Measurements from ENCODE around the gene HS3ST1. TPM values are rescaled to one million over a fixed set of nuclear protein-coding genes. Genes with fewer than 3 reads are reported as not detected.

Gene HS3ST1
- polyA plus RNA-seq, 2 donors = 2.6 to 14.5 TPM

DNA sequence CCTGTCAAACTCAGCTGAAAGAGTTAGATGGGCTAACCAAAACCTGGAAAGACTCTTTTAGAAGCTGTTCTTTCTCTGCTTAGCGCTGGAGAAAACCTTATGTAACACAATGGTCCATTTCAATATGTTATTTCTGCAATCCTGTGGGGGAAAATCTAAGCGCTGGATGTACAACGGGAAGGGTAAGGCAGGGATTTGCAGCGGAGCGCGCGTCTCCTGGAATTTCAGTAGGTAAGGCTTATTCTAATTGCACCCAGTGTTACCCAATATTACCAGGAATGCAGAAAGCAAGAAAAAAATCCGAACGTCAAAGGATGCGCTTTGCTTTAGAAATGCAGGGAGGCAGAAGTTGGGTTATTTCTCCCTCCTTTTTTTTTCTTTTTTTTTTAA is 2.0 kb downstream of the HS3ST1 start:
- H3K27ac ChIP-seq (ENCODE audit: low read depth in 2 of 2, low read length in 1 of 2) = no peak overlapping the region
- no peaks in the 10 kb centered on the region for H3K27me3 ChIP-seq (ENCODE audit: control insufficient read depth in 1 of 2, insufficient read depth in 2 of 2, low read length in 2 of 2)
- 35 to 47% methylated on average over 10 of the region's 10 CpGs for WGBS, 2 donors
- H3K9me3 ChIP-seq (ENCODE audit: control insufficient read depth in 2 of 2, insufficient read depth in 1 of 2, low read depth in 1 of 2, low read length in 1 of 2) = no peaks in the 10 kb centered on the region
- H3K4me1 ChIP-seq (ENCODE audit: control insufficient read depth in 2 of 2, insufficient read depth in 2 of 2, low read length in 1 of 2) = peaks cover 0 to 5% of the 10 kb centered on the region in 2 donors
- H3K4me3 ChIP-seq (ENCODE audit: low read depth in 1 of 2, low read length in 2 of 2) = peak overlapping the region; percentile 7 to 76
- no peaks in the 10 kb centered on the region for H3K36me3 ChIP-seq (ENCODE audit: control insufficient read depth in 2 of 2, insufficient read depth in 2 of 2, low read length in 1 of 2)

- Histone ChIP-seq H3K36me3 (ENCODE audit: control insufficient read depth in 2 of 2, insufficient read depth in 2 of 2, low read length in 1 of 2) (no peaks in the 10 kb centered on the region), H3K9me3 (ENCODE audit: control insufficient read depth in 2 of 2, insufficient read depth in 1 of 2, low read depth in 1 of 2, low read length in 1 of 2) (no peaks in the 10 kb centered on the region), H3K4me3 (ENCODE audit: low read depth in 1 of 2, low read length in 2 of 2) (peak overlapping the region in 1 of 2 donors; percentile 76), H3K4me1 (ENCODE audit: control insufficient read depth in 2 of 2, insufficient read depth in 2 of 2, low read length in 1 of 2) (peaks cover 0 to 5% of the 10 kb centered on the region in 2 donors), H3K27me3 (ENCODE audit: control insufficient read depth in 1 of 2, insufficient read depth in 2 of 2, low read length in 2 of 2) (no peaks in the 10 kb centered on the region), H3K27ac (ENCODE audit: low read depth in 2 of 2, low read length in 1 of 2) (no peak overlapping the region)
- WGBS, 2 donors = 77 to 83% methylated on average over 3 of the region's 3 CpGs
Observed at GRCh38 chr4:11426003-11426402, 2.7 kb downstream of the HS3ST1 start.

GRCh38 chr4:11424856-11425255 is 3.8 kb downstream of the HS3ST1 start:
- Histone ChIP-seq H3K27me3 (ENCODE audit: control insufficient read depth in 1 of 2, insufficient read depth in 2 of 2, low read length in 2 of 2) (no peaks in the 10 kb centered on the region), H3K27ac (ENCODE audit: low read depth in 2 of 2, low read length in 1 of 2) (no peak overlapping the region), H3K36me3 (ENCODE audit: control insufficient read depth in 2 of 2, insufficient read depth in 2 of 2, low read length in 1 of 2) (no peaks in the 10 kb centered on the region), H3K4me1 (ENCODE audit: control insufficient read depth in 2 of 2, insufficient read depth in 2 of 2, low read length in 1 of 2) (peaks cover 0 to 5% of the 10 kb centered on the region in 2 donors), H3K4me3 (ENCODE audit: low read depth in 1 of 2, low read length in 2 of 2) (no peak overlapping the region), H3K9me3 (ENCODE audit: control insufficient read depth in 2 of 2, insufficient read depth in 1 of 2, low read depth in 1 of 2, low read length in 1 of 2) (no peaks in the 10 kb centered on the region)
- WGBS, 2 donors = 78 to 82% methylated on average over 5 of the region's 5 CpGs

- WGBS, 2 donors = 44 to 52% methylated on average over 4 of the region's 4 CpGs
- H3K27ac ChIP-seq (ENCODE audit: low read depth in 2 of 2, low read length in 1 of 2) = no peak overlapping the region
- no peaks in the 10 kb centered on the region for H3K27me3 ChIP-seq (ENCODE audit: control insufficient read depth in 1 of 2, insufficient read depth in 2 of 2, low read length in 2 of 2)
Observed at GRCh38 chr4:11424000-11424399, 4.7 kb downstream of the HS3ST1 start.

DNA sequence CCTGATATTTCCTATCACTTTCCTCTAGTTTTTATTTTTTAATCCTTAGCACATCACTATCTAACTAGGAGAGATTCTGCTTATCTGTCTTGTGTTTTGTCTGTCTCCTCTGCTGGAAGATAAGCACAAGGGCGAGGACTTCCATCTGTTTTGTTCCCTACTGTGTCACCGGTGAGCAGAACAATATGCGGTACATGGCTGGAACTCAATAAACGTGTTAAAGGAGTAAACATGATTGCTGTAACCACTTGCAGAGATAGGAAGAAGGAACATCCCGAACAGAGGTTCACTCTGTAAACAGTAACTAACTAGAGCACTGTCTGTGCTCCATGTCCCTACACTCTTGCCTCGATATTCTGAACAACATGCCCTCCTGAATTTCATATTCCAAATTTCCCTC is 5.2 kb downstream of the HS3ST1 start:
- Histone ChIP-seq H3K27me3 (ENCODE audit: control insufficient read depth in 1 of 2, insufficient read depth in 2 of 2, low read length in 2 of 2) (no peaks in the 10 kb centered on the region), H3K36me3 (ENCODE audit: control insufficient read depth in 2 of 2, insufficient read depth in 2 of 2, low read length in 1 of 2) (no peaks in the 10 kb centered on the region), H3K4me1 (ENCODE audit: control insufficient read depth in 2 of 2, insufficient read depth in 2 of 2, low read length in 1 of 2) (peaks cover 0 to 5% of the 10 kb centered on the region in 2 donors), H3K27ac (ENCODE audit: low read depth in 2 of 2, low read length in 1 of 2) (no peak overlapping the region), H3K9me3 (ENCODE audit: control insufficient read depth in 2 of 2, insufficient read depth in 1 of 2, low read depth in 1 of 2, low read length in 1 of 2) (no peaks in the 10 kb centered on the region), H3K4me3 (ENCODE audit: low read depth in 1 of 2, low read length in 2 of 2) (no peak overlapping the region)
- WGBS, 2 donors = 53 to 62% methylated on average over 6 of the region's 6 CpGs

More at GRCh38 chr4:11424000-11424399, 4.7 kb downstream of the HS3ST1 start:
- H3K4me3 ChIP-seq (ENCODE audit: low read depth in 1 of 2, low read length in 2 of 2) = no peak overlapping the region
- H3K9me3 ChIP-seq (ENCODE audit: control insufficient read depth in 2 of 2, insufficient read depth in 1 of 2, low read depth in 1 of 2, low read length in 1 of 2) = no peaks in the 10 kb centered on the region
- H3K4me1 ChIP-seq (ENCODE audit: control insufficient read depth in 2 of 2, insufficient read depth in 2 of 2, low read length in 1 of 2) = peaks cover 0 to 5% of the 10 kb centered on the region in 2 donors
- no peaks in the 10 kb centered on the region for H3K36me3 ChIP-seq (ENCODE audit: control insufficient read depth in 2 of 2, insufficient read depth in 2 of 2, low read length in 1 of 2)

DNA sequence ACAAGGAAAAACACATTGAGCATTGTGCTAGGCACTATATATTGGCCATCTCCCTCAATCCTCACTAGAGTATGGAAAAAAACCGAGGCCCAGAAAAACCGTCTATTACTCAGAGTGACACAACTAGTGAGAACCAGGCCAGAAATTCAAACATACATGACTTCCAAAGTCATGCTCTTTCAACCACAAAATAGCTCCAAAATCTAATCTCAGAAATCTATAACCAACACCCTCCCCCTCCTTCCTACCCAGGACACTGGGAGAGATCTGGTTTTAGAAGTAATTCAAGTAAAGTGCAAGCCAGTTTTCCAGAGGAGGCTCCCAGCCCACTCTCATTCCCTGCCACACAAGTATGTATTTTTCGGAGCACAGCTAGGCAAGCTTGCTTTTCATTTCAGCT is 7.6 kb downstream of the HS3ST1 start:
- no peak overlapping the region for H3K4me3 ChIP-seq (ENCODE audit: low read depth in 1 of 2, low read length in 2 of 2)
- peaks cover 0 to 2% of the 10 kb centered on the region in 2 donors for H3K36me3 ChIP-seq (ENCODE audit: control insufficient read depth in 2 of 2, insufficient read depth in 2 of 2, low read length in 1 of 2)
- no peak overlapping the region for H3K27ac ChIP-seq (ENCODE audit: low read depth in 2 of 2, low read length in 1 of 2)
- peaks cover 0 to 5% of the 10 kb centered on the region in 2 donors for H3K4me1 ChIP-seq (ENCODE audit: control insufficient read depth in 2 of 2, insufficient read depth in 2 of 2, low read length in 1 of 2)
- WGBS, 2 donors = 75 to 84% methylated on average over 3 of the region's 3 CpGs
- no peaks in the 10 kb centered on the region for H3K9me3 ChIP-seq (ENCODE audit: control insufficient read depth in 2 of 2, insufficient read depth in 1 of 2, low read depth in 1 of 2, low read length in 1 of 2)
- no peaks in the 10 kb centered on the region for H3K27me3 ChIP-seq (ENCODE audit: control insufficient read depth in 1 of 2, insufficient read depth in 2 of 2, low read length in 2 of 2)

DNA sequence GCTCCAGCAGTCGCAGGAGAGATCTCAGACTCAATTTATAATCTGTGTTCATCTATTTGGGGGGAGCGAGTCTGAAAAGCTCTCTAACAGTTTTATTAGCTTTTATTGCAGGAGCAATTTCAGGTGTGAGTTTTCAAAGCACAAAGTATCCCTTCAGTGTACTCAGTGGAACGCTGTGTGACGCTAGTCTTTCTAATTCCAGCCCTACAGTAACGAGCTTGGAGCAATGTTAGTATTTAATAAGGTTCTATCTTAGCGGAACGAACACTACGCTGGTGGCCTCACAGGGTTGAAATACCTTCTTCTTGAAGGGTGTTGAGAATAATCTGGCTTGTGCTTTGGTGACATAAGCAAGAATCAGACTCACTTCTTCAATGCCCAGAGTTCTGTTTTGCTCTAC is 8.4 kb downstream of the HS3ST1 start:
- H3K9me3 ChIP-seq (ENCODE audit: control insufficient read depth in 2 of 2, insufficient read depth in 1 of 2, low read depth in 1 of 2, low read length in 1 of 2) = no peaks in the 10 kb centered on the region
- peaks cover 0 to 5% of the 10 kb centered on the region in 2 donors for H3K4me1 ChIP-seq (ENCODE audit: control insufficient read depth in 2 of 2, insufficient read depth in 2 of 2, low read length in 1 of 2)
- no peak overlapping the region for H3K27ac ChIP-seq (ENCODE audit: low read depth in 2 of 2, low read length in 1 of 2)
- no peaks in the 10 kb centered on the region for H3K27me3 ChIP-seq (ENCODE audit: control insufficient read depth in 1 of 2, insufficient read depth in 2 of 2, low read length in 2 of 2)
- 81 to 95% methylated on average over 8 of the region's 8 CpGs for WGBS, 2 donors
- peaks cover 0 to 2% of the 10 kb centered on the region in 2 donors for H3K36me3 ChIP-seq (ENCODE audit: control insufficient read depth in 2 of 2, insufficient read depth in 2 of 2, low read length in 1 of 2)
- no peak overlapping the region for H3K4me3 ChIP-seq (ENCODE audit: low read depth in 1 of 2, low read length in 2 of 2)

GRCh38 chr4:11418610-11419009 is 10.1 kb downstream of the HS3ST1 start:
- H3K27ac ChIP-seq (ENCODE audit: low read depth in 2 of 2, low read length in 1 of 2) = no peak overlapping the region
- no peaks in the 10 kb centered on the region for H3K27me3 ChIP-seq (ENCODE audit: control insufficient read depth in 1 of 2, insufficient read depth in 2 of 2, low read length in 2 of 2)
- no peaks in the 10 kb centered on the region for H3K9me3 ChIP-seq (ENCODE audit: control insufficient read depth in 2 of 2, insufficient read depth in 1 of 2, low read depth in 1 of 2, low read length in 1 of 2)
- peaks cover 0 to 5% of the 10 kb centered on the region in 2 donors for H3K4me1 ChIP-seq (ENCODE audit: control insufficient read depth in 2 of 2, insufficient read depth in 2 of 2, low read length in 1 of 2)
- H3K36me3 ChIP-seq (ENCODE audit: control insufficient read depth in 2 of 2, insufficient read depth in 2 of 2, low read length in 1 of 2) = peaks cover 0 to 2% of the 10 kb centered on the region in 2 donors
- no peak overlapping the region for H3K4me3 ChIP-seq (ENCODE audit: low read depth in 1 of 2, low read length in 2 of 2)

DNA sequence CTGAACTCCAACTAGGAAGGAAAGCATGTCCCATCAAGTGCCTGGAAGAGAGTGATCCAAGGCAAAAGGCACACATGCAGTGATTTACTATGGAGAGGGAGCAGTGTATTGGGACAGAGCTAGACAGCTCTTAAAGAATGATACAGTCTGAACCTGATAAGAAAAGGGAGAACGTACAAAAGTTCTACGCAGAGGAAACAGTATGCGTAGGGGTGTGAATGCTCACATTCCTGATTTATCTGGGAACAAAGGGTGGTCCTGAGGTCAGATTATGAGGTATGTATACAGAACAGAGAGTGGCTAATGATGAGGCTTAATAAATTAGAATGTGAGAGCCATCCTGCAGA is 12.0 kb downstream of the HS3ST1 start:
- Histone ChIP-seq H3K9me3 (ENCODE audit: control insufficient read depth in 2 of 2, insufficient read depth in 1 of 2, low read depth in 1 of 2, low read length in 1 of 2) (no peaks in the 10 kb centered on the region), H3K36me3 (ENCODE audit: control insufficient read depth in 2 of 2, insufficient read depth in 2 of 2, low read length in 1 of 2) (peaks cover 0 to 2% of the 10 kb centered on the region in 2 donors), H3K27me3 (ENCODE audit: control insufficient read depth in 1 of 2, insufficient read depth in 2 of 2, low read length in 2 of 2) (no peaks in the 10 kb centered on the region), H3K4me1 (ENCODE audit: control insufficient read depth in 2 of 2, insufficient read depth in 2 of 2, low read length in 1 of 2) (peaks cover 0 to 5% of the 10 kb centered on the region in 2 donors), H3K27ac (ENCODE audit: low read depth in 2 of 2, low read length in 1 of 2) (no peak overlapping the region), H3K4me3 (ENCODE audit: low read depth in 1 of 2, low read length in 2 of 2) (no peak overlapping the region)
- 76 to 88% methylated on average over 3 of the region's 3 CpGs for WGBS, 2 donors

DNA sequence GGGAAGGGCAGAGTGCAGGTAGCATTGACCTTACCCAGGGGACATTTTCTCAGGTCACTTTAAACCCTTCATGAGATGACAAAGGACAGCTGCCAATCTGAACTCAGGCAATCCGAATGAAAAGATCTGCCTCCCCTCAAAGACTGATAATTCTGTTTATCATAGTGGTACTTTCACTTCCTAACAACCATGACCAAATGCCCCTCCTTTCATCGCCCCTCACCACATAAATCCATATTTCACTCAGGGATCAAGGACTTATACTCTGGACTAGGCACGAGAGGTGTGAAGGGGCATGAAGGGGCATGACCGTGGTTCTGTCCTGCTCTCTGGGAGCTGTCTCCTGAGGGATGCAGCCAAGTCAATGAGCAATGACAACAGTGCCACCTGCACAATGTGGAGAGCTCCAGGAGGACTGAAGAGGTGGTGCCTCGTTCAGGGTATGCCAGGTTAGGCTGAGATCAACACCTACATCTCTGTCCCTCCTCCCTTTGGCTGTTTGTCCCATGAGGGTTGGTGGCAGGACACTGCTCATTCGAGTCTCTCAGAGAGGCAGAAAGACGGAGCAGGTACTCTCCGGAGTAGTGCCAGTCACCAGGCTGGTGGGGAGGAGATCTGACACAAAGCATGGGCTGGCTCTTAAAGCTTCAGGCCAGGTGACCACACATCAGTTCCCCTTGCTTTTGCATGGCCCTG is 12.5 kb downstream of the HS3ST1 start:
- Histone ChIP-seq H3K36me3 (ENCODE audit: control insufficient read depth in 2 of 2, insufficient read depth in 2 of 2, low read length in 1 of 2) (peaks cover 0 to 2% of the 10 kb centered on the region in 2 donors), H3K4me1 (ENCODE audit: control insufficient read depth in 2 of 2, insufficient read depth in 2 of 2, low read length in 1 of 2) (peaks cover 0 to 5% of the 10 kb centered on the region in 2 donors), H3K27ac (ENCODE audit: low read depth in 2 of 2, low read length in 1 of 2) (no peak overlapping the region), H3K9me3 (ENCODE audit: control insufficient read depth in 2 of 2, insufficient read depth in 1 of 2, low read depth in 1 of 2, low read length in 1 of 2) (no peaks in the 10 kb centered on the region), H3K27me3 (ENCODE audit: control insufficient read depth in 1 of 2, insufficient read depth in 2 of 2, low read length in 2 of 2) (no peaks in the 10 kb centered on the region), H3K4me3 (ENCODE audit: low read depth in 1 of 2, low read length in 2 of 2) (no peak overlapping the region)
- WGBS, 2 donors = 77 to 83% methylated on average over 8 of the region's 8 CpGs

Data from esophagus (tissue), 2 donors.